ENCODE measurements around the gene SLC6A15. TPM values are rescaled to one million over a fixed set of nuclear protein-coding genes. Genes with fewer than 3 reads are reported as not detected.

SLC6A15 gene
- total and polyA plus RNA-seq, 2 of the 13 experiments (the other 11 are each of a cell fraction or from before 2014, with no cell fraction given) = not detected

DNA sequence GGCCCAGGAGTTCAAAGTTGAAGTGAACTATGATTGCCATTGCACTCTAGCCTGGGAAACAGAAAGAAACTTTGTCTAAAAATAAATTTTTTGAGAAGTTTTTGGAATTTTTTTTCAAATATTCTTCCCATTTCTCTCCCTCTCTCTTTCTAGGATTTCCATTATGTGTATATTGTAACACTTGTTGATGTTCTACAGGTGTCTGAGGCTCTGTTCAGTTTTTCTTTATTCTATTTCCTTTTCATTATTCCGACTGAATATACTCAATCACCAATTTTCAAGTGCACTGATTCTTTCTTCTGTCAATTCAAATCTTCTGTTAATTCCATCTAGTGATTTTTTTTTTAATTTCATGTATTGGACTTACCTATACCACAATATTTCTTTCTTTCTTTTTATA is 48.3 kb upstream of the SLC6A15 start:
- Histone ChIP-seq H3K9ac (ENCODE audit: insufficient read depth, low read depth, low read length) (no peak overlapping the region), H3K4me2 (ENCODE audit: low read depth, low read length) (no peak overlapping the region), H3K36me3 (replicated peaks in 1 of 2; ENCODE audit: control insufficient read depth in 1 of 2, insufficient read depth in 2 of 2, low read length in 2 of 2) (no peaks in the 10 kb centered on the region), H3K9me3 (ENCODE audit: low read length) (no peaks in the 10 kb centered on the region), H3K27me3 (ENCODE audit: control insufficient read depth in 1 of 2, insufficient read depth in 2 of 2, low read length in 2 of 2) (no peaks in the 10 kb centered on the region), H2AFZ (ENCODE audit: low read length) (no peak overlapping the region), H3K4me1 (ENCODE audit: insufficient read depth, low read length) (no peaks in the 10 kb centered on the region), H3K79me2 (ENCODE audit: insufficient read depth, low read length) (no peaks in the 10 kb centered on the region), H3K4me3 (replicated peaks in 1 of 3; ENCODE audit: insufficient read depth in 1 of 3, low read depth in 2 of 3, low read length in 3 of 3) (no peak overlapping the region), H4K20me1 (ENCODE audit: insufficient read depth, low read length) (no peaks in the 10 kb centered on the region), H3K27ac (ENCODE audit: extremely low read length, insufficient read depth, low read length) (no peak overlapping the region)
- DNase-seq (ENCODE audit: low spot score) (no peak), FAIRE-seq (no peak), ATAC-seq (no peak)
- in situ Hi-C loops (cut with HindIII; ENCODE audit: extremely low pct_ligation_motif_present, low pct_unique_long_range_greater_than_20kb) (no loop called here), intact Hi-C loops (cut with micrococcal nuclease; ENCODE audit: unreplicated experiment) (no loop called here)
- ChIA-PET CTCF (ENCODE audit: low intra/inter-chr PET ratio, low total read pairs) (no interaction called here), POLR2A (no interaction called here)
- TF ChIP-seq HOXA7 (CRISPR knock-in tag; IDR thresholded peaks at IDR 0.05) (no peak), ZNF546 (CRISPR knock-in tag; conservative IDR thresholded peaks at IDR 0.05) (no peak), KLF9 (CRISPR knock-in tag; IDR thresholded peaks at IDR 0.05; ENCODE audit: low read depth) (no peak), ZNF775 (CRISPR knock-in tag; IDR thresholded peaks at IDR 0.05; ENCODE audit: borderline replicate concordance) (no peak), PHF21A (CRISPR knock-in tag; IDR thresholded peaks at IDR 0.05) (no peak), PAF1 (CRISPR knock-in tag; IDR thresholded peaks at IDR 0.05) (no peak), POLR2AphosphoS2 (IDR thresholded peaks at IDR 0.05; ENCODE audit: low read depth, low read length) (no peak), ZNF572 (CRISPR knock-in tag; IDR thresholded peaks at IDR 0.05) (no peak)
- TF ChIP-seq, protein P1, sequence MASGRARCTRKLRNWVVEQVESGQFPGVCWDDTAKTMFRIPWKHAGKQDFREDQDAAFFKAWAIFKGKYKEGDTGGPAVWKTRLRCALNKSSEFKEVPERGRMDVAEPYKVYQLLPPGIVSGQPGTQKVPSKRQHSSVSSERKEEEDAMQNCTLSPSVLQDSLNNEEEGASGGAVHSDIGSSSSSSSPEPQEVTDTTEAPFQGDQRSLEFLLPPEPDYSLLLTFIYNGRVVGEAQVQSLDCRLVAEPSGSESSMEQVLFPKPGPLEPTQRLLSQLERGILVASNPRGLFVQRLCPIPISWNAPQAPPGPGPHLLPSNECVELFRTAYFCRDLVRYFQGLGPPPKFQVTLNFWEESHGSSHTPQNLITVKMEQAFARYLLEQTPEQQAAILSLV (CRISPR knock-in tag; IDR thresholded peaks at IDR 0.05; ENCODE audit: borderline replicate concordance) = no peak
- BruUV-seq (replicated peaks) = no TSS peak
- WGBS (ENCODE audit: low lambda C conversion rate) = 4% methylated on average over 1 of the region's 1 CpG

DNA sequence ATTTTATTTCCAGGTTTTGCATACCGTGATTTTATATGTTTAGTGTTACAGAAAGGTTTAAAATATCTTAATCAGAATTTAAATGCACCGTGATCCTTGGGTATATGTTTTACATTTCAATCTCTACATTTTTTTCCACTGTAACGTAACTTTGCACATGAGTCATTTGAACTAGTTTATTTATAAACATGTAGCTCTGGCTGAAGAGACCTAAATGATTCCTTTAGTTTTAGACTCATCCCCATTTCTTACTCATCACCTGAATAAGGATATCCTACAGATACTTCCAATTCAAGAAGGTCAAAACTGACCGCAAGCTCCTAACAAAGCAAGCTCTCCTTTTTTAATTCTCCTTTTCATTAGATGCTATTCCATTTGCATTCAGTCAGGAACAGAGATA is 42.7 kb upstream of the SLC6A15 start:
- BruUV-seq (replicated peaks) = no TSS peak
- H3K9me3 ChIP-seq (ENCODE audit: low read length) = no peaks in the 10 kb centered on the region

More for the DNA sequence above, 42.7 kb upstream of the SLC6A15 start:
- POLR2A ChIA-PET = no interaction called here
- ATAC-seq = no peak
- WGBS (ENCODE audit: low lambda C conversion rate) = 12% methylated on average over 4 of the region's 4 CpGs
- Histone ChIP-seq H4K20me1 (ENCODE audit: insufficient read depth, low read length) (no peaks in the 10 kb centered on the region), H3K79me2 (ENCODE audit: insufficient read depth, low read length) (no peaks in the 10 kb centered on the region), H2AFZ (ENCODE audit: low read length) (no peak overlapping the region), H3K27me3 (ENCODE audit: control insufficient read depth in 1 of 2, insufficient read depth in 2 of 2, low read length in 2 of 2) (no peaks in the 10 kb centered on the region), H3K4me1 (ENCODE audit: insufficient read depth, low read length) (no peaks in the 10 kb centered on the region), H3K4me2 (ENCODE audit: low read depth, low read length) (no peak overlapping the region), H3K27ac (ENCODE audit: extremely low read length, insufficient read depth, low read length) (no peak overlapping the region), H3K9ac (ENCODE audit: insufficient read depth, low read depth, low read length) (no peak overlapping the region), H3K36me3 (replicated peaks in 1 of 2; ENCODE audit: control insufficient read depth in 1 of 2, insufficient read depth in 2 of 2, low read length in 2 of 2) (no peaks in the 10 kb centered on the region), H3K4me3 (replicated peaks in 1 of 3; ENCODE audit: insufficient read depth in 1 of 3, low read depth in 2 of 3, low read length in 3 of 3) (no peak overlapping the region)
- in situ Hi-C loops (cut with HindIII; ENCODE audit: extremely low pct_ligation_motif_present, low pct_unique_long_range_greater_than_20kb) (no loop called here), intact Hi-C loops (cut with micrococcal nuclease; ENCODE audit: unreplicated experiment) (no loop called here)
- DNase-seq (ENCODE audit: low spot score) = no peak
- no peak for FAIRE-seq
- CTCF ChIA-PET (ENCODE audit: low intra/inter-chr PET ratio, low total read pairs) = no interaction called here
- TF ChIP-seq, protein P2, sequence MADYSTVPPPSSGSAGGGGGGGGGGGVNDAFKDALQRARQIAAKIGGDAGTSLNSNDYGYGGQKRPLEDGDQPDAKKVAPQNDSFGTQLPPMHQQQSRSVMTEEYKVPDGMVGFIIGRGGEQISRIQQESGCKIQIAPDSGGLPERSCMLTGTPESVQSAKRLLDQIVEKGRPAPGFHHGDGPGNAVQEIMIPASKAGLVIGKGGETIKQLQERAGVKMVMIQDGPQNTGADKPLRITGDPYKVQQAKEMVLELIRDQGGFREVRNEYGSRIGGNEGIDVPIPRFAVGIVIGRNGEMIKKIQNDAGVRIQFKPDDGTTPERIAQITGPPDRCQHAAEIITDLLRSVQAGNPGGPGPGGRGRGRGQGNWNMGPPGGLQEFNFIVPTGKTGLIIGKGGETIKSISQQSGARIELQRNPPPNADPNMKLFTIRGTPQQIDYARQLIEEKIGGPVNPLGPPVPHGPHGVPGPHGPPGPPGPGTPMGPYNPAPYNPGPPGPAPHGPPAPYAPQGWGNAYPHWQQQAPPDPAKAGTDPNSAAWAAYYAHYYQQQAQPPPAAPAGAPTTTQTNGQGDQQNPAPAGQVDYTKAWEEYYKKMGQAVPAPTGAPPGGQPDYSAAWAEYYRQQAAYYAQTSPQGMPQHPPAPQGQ (CRISPR knock-in tag; IDR thresholded peaks at IDR 0.05; ENCODE audit: borderline replicate concordance) = no peak
